SK-N-SH (cell line): ENCODE results near the gene ITPA. TPM values are rescaled to one million over a fixed set of nuclear protein-coding genes. Genes with fewer than 3 reads are reported as not detected.
A peak's percentile ranks its signal among the peaks of the same experiment; 100 is the strongest.

Source experiments
- CTCF ChIA-PET: fragments of 300-600, 350-600 bp; formaldehyde crosslinking; extraction: SDS; loops from one replicate; lab custom pipeline; 2021; lab: Yijun Ruan, JAX
- POLR2A ChIA-PET: fragments of 350-600 bp; sonication (Branson Sonifier 250); formaldehyde crosslinking; extraction: SDS; loops from one replicate; lab custom pipeline; 2020; ENCODE audit warnings: antibody characterized with exemption, inconsistent platforms; lab: Yijun Ruan, JAX
- DNase-seq: peaks from one replicate; pipeline ENCODE4 v3.0.0; 2012
- H2AFZ ChIP-seq: fragments of 200-600 bp; sonication (generic); 2 replicates; pipeline ENCODE4 v1.8.1; 2016; ENCODE audit warnings: antibody characterized with exemption, mild to moderate bottlenecking, low read depth
- H3F3A ChIP-seq: fragments of 200-600 bp; sonication (generic); replicated peaks from 2 replicates; pipeline ENCODE3; 2016; ENCODE audit warnings: antibody characterized with exemption, mild to moderate bottlenecking; ENCODE audit not compliant: insufficient read depth
- H3K27ac ChIP-seq, 2 experiments: fragments of 200-500 bp in 1 of 2; fragments of 200-600 bp in 1 of 2; sonication (Bioruptor generic) in 1 of 2; sonication (generic), shearing (Covaris generic) in 1 of 2; 2 replicates each; pipeline versions ENCODE4 v1.5.1 to v1.6.1; 2014 to 2016; ENCODE audit warnings: low read depth in 2 of 2, inconsistent platforms in 1 of 2, low read length in 1 of 2, mild to moderate bottlenecking in 1 of 2, mixed read lengths in 1 of 2
- H3K27me3 ChIP-seq: fragments of 200-600 bp; sonication (generic), shearing (Covaris generic); 2 replicates; pipeline ENCODE4 v1.6.1; 2016; ENCODE audit warnings: mixed run types; ENCODE audit not compliant: insufficient read depth
- H3K36me3 ChIP-seq, 2 experiments: fragments of 200-500 bp in 1 of 2; fragments of 200-600 bp in 1 of 2; sonication (Bioruptor generic) in 1 of 2; sonication (generic) in 1 of 2; replicated peaks in 1 of 2; 2 replicates each; pipeline versions ENCODE3 to v1.5.1; 2014 to 2016; ENCODE audit warnings: low read length in 1 of 2, mild to moderate bottlenecking in 1 of 2; ENCODE audit not compliant: insufficient read depth in 2 of 2, control insufficient read depth in 1 of 2
- H3K4me1 ChIP-seq, 2 experiments: fragments of 200-500 bp in 1 of 2; fragments of 200-600 bp in 1 of 2; sonication (Bioruptor generic) in 1 of 2; sonication (generic), shearing (Covaris generic) in 1 of 2; 2 replicates each; pipeline versions ENCODE4 v1.5.1 to v1.6.1; 2014 to 2016; ENCODE audit warnings: low read depth in 1 of 2, low read length in 1 of 2, mixed run types in 1 of 2; ENCODE audit not compliant: insufficient read depth in 2 of 2, control insufficient read depth in 1 of 2
- H3K4me2 ChIP-seq: fragments of 200-600 bp; sonication (generic), shearing (Covaris generic); 2 replicates; pipeline ENCODE4 v1.6.1; 2017; ENCODE audit warnings: mixed run types
- H3K4me3 ChIP-seq, 2 experiments: fragments of 200-500 bp in 1 of 2; fragments of 200-600 bp in 1 of 2; sonication (Bioruptor generic) in 1 of 2; sonication (generic), shearing (Covaris generic) in 1 of 2; 2 replicates each; pipeline versions ENCODE4 v1.5.1 to v1.8.1; 2014 to 2016; ENCODE audit warnings: low read depth in 2 of 2, inconsistent platforms in 1 of 2, low read length in 1 of 2, mild to moderate bottlenecking in 1 of 2, mixed read lengths in 1 of 2, moderate library complexity in 1 of 2
- H3K79me2 ChIP-seq: fragments of 200-600 bp; sonication (generic); 2 replicates; pipeline ENCODE4 v1.8.1; 2017; ENCODE audit warnings: mild to moderate bottlenecking; ENCODE audit not compliant: insufficient read depth
- H3K9ac ChIP-seq: fragments of 200-600 bp; sonication (generic); 2 replicates; pipeline ENCODE4 v1.6.1; 2017; ENCODE audit warnings: mixed run types
- H3K9me2 ChIP-seq: fragments of 200-600 bp; sonication (generic); 2 replicates; pipeline ENCODE4 v1.6.1; 2017; ENCODE audit warnings: mixed run types
- H3K9me3 ChIP-seq: fragments of 200-600 bp; sonication (generic); 2 replicates; pipeline ENCODE4 v1.6.1; 2017; ENCODE audit warnings: mixed run types, mild to moderate bottlenecking, moderate library complexity
- H4K20me1 ChIP-seq: fragments of 200-600 bp; sonication (generic); 2 replicates; pipeline ENCODE4 v1.6.1; 2017; ENCODE audit warnings: mild to moderate bottlenecking, mixed run types; ENCODE audit not compliant: insufficient read depth
- CTCF ChIP-seq: fragments of 200-600 bp; sonication (generic); IDR thresholded peaks from 2 replicates; pipeline ENCODE4 v1.6.1; 2017; ENCODE audit warnings: antibody characterized with exemption, mild to moderate bottlenecking, moderate library complexity
- EZH2phosphoT487 ChIP-seq: fragments of 200-600 bp; sonication (generic); IDR thresholded peaks from 2 replicates; pipeline ENCODE4 v1.6.1; 2017; ENCODE audit warnings: low read depth, mixed run types, mild to moderate bottlenecking, antibody characterized with exemption, moderate library complexity, borderline replicate concordance
- FOSL2 ChIP-seq: IDR thresholded peaks from 2 replicates; pipeline ENCODE4 v1.4.0; 2012; ENCODE audit warnings: low read depth, mild to moderate bottlenecking, moderate library complexity, borderline replicate concordance
- GABPA ChIP-seq: IDR thresholded peaks from 2 replicates; pipeline ENCODE4 v1.4.0; 2012; ENCODE audit warnings: low read depth, mild to moderate bottlenecking
- GATA2 ChIP-seq: sonication (generic); formaldehyde crosslinking; IDR thresholded peaks from 2 replicates; pipeline ENCODE4 v1.5.0; 2020; ENCODE audit warnings: mild to moderate bottlenecking, missing genetic modification reagents
- MEF2A ChIP-seq: IDR thresholded peaks from 2 replicates; pipeline ENCODE4 v1.4.0; 2012; ENCODE audit warnings: low read depth, borderline replicate concordance
- MXI1 ChIP-seq: IDR thresholded peaks from 2 replicates; pipeline ENCODE4 v1.6.1; 2012; ENCODE audit warnings: mild to moderate bottlenecking, low read depth, low read length, improper control_type of control experiment
- NFIC ChIP-seq: IDR thresholded peaks from 2 replicates; pipeline ENCODE4 v1.4.0; 2012; ENCODE audit warnings: borderline replicate concordance
- RCOR1 ChIP-seq: fragments of 150-350 bp; IDR thresholded peaks from 2 replicates; pipeline ENCODE4 v1.6.1; 2017; ENCODE audit warnings: antibody characterized with exemption, low read length
- RXRA ChIP-seq: IDR thresholded peaks from 2 replicates; pipeline ENCODE4 v1.4.0; 2012; ENCODE audit warnings: low read depth, mild to moderate bottlenecking, borderline replicate concordance
- SIN3A ChIP-seq: IDR thresholded peaks from 2 replicates; pipeline ENCODE4 v1.6.1; 2012; ENCODE audit warnings: low read depth, mild to moderate bottlenecking, low read length, moderate library complexity, borderline replicate concordance
- SMC3 ChIP-seq: IDR thresholded peaks from 2 replicates; pipeline ENCODE4 v1.6.1; 2012; ENCODE audit warnings: low read depth, low read length, improper control_type of control experiment
- TEAD4 ChIP-seq: IDR thresholded peaks from 2 replicates; pipeline ENCODE4 v1.4.0; 2012; ENCODE audit warnings: mild to moderate bottlenecking, borderline replicate concordance; ENCODE audit not compliant: insufficient read depth
- USF1 ChIP-seq: IDR thresholded peaks from 2 replicates; pipeline ENCODE4 v1.4.0; 2012; ENCODE audit warnings: low read depth, borderline replicate concordance
- YY1 ChIP-seq: IDR thresholded peaks from 2 replicates; pipeline ENCODE4 v1.4.0; 2012; ENCODE audit warnings: low read depth, mild to moderate bottlenecking
- WGBS: methylation state at CpG from one replicate; pipeline ENCODE4 v1.1.6; 2017; ENCODE audit warnings: low lambda C conversion rate; 5-methylcytosine and 5-hydroxymethylcytosine counted together
- polyA plus RNA-seq, 3 experiments: library from polyadenylated mRNA; depleted of rRNA; stranded (reverse); fragments of >200 nt; gene quantifications; 2 replicates each; pipeline ENCODE4 v1.2.3, GENCODE V29; 2012
- TF ChIP-seq, protein P1 (sequence below): fragments of 150-350 bp; IDR thresholded peaks from 2 replicates; pipeline ENCODE4 v1.6.1; 2016; ENCODE audit warnings: mild to moderate bottlenecking, low read depth, low read length
- TF ChIP-seq, protein P2 (sequence below): fragments of 150-350 bp; IDR thresholded peaks from 2 replicates; pipeline ENCODE4 v1.6.1; 2017; ENCODE audit warnings: antibody characterized with exemption, low read length, low read depth, borderline replicate concordance
- TF ChIP-seq, protein P3 (sequence below): IDR thresholded peaks from 2 replicates; pipeline ENCODE4 v1.4.0; 2012; ENCODE audit warnings: low read depth, borderline replicate concordance

Gene ITPA
- polyA plus RNA-seq, 1 of the 3 experiments (the other 2 are of a cell fraction), result 66.7 TPM

DNA sequence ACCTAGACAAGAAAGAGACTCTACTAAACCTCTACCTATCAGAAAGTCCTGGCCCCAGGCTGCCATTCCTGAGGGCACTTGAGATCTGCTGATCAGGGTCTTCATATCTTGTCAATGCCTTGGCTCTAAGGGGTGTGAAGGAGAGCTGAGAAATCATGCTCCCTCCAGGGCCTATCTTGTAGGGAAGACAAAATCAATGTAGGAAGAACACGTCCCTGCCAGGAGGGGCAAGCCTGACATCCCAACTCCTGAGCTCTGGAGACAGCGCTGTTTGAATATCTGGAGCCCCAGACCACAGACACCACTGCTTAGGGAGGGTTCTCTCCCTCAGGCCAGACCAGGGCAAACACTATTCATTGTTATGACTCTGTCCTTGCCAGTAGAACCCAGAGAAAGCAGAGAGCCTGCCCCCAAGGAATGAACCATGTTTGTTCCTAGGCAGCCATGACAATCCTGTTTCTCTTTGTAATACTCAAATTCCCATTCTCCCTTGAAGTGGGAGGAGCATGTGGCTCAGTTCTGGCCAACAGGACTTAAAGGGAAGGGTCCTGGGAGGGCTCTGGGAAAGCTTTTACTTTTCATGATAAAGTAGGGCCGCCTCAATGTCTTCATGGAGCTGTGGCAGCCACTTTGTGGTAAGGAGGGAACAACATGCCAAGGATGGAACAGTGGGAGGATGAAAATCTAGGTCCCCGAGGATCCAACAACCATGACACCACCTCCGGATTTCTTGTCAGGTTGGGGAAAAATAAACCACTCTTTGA is 47.8 kb upstream of the ITPA start (continued):
- TF ChIP-seq, protein P1, sequence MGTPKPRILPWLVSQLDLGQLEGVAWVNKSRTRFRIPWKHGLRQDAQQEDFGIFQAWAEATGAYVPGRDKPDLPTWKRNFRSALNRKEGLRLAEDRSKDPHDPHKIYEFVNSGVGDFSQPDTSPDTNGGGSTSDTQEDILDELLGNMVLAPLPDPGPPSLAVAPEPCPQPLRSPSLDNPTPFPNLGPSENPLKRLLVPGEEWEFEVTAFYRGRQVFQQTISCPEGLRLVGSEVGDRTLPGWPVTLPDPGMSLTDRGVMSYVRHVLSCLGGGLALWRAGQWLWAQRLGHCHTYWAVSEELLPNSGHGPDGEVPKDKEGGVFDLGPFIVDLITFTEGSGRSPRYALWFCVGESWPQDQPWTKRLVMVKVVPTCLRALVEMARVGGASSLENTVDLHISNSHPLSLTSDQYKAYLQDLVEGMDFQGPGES, result no peak
- TF ChIP-seq USF1 (no peak), GABPA (no peak)
- TF ChIP-seq, protein P2, sequence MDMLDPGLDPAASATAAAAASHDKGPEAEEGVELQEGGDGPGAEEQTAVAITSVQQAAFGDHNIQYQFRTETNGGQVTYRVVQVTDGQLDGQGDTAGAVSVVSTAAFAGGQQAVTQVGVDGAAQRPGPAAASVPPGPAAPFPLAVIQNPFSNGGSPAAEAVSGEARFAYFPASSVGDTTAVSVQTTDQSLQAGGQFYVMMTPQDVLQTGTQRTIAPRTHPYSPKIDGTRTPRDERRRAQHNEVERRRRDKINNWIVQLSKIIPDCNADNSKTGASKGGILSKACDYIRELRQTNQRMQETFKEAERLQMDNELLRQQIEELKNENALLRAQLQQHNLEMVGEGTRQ, result no peak

- Histone ChIP-seq H3K4me3 (no peak overlapping the region), H4K20me1 (peaks cover 25% of the 10 kb centered on the region), H3K79me2 (peaks cover 30% of the 10 kb centered on the region), H3K4me2 (no peak overlapping the region), H3K36me3 (no peaks in the 10 kb centered on the region), H3K4me1 (peaks cover 5 to 14% of the 10 kb centered on the region in 2 experiments; a peak in 1 of 4 replicates), H3F3A (peaks cover 11% of the 10 kb centered on the region), H3K27ac (no peak overlapping the region; a peak in 1 of 4 replicates), H3K9me2 (no peaks in the 10 kb centered on the region), H3K9ac (no peak overlapping the region), H3K27me3 (no peaks in the 10 kb centered on the region), H2AFZ (no peak overlapping the region), H3K9me3 (no peaks in the 10 kb centered on the region)
- WGBS, result 32% methylated on average over 11 of the region's 11 CpGs
- ChIA-PET CTCF (interaction anchor here (0.9 to 1.2 kb wide), 2 partner anchors 10 to 154 kb away, joined by 3 read pairs; no protein-coding TSS in a partner anchor), POLR2A (no interaction called here)
- DNase-seq, result peak; percentile 36
- no peak for TF ChIP-seq NFIC
- no peak for TF ChIP-seq MEF2A
- no peak for TF ChIP-seq SIN3A
- TF ChIP-seq, protein P3, sequence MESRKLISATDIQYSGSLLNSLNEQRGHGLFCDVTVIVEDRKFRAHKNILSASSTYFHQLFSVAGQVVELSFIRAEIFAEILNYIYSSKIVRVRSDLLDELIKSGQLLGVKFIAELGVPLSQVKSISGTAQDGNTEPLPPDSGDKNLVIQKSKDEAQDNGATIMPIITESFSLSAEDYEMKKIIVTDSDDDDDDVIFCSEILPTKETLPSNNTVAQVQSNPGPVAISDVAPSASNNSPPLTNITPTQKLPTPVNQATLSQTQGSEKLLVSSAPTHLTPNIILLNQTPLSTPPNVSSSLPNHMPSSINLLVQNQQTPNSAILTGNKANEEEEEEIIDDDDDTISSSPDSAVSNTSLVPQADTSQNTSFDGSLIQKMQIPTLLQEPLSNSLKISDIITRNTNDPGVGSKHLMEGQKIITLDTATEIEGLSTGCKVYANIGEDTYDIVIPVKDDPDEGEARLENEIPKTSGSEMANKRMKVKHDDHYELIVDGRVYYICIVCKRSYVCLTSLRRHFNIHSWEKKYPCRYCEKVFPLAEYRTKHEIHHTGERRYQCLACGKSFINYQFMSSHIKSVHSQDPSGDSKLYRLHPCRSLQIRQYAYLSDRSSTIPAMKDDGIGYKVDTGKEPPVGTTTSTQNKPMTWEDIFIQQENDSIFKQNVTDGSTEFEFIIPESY, result no peak
- no peak for TF ChIP-seq RXRA
- TF ChIP-seq TEAD4, result no peak
- no peak for TF ChIP-seq EZH2phosphoT487
- TF ChIP-seq GABPA, result no peak
- TF ChIP-seq YY1, result no peak
- no peak for TF ChIP-seq SMC3
- TF ChIP-seq FOSL2, result no peak
- TF ChIP-seq GATA2 (CRISPR knock-in tag), result no peak
- no peak for TF ChIP-seq MXI1
- TF ChIP-seq RCOR1, result no peak
- TF ChIP-seq CTCF, result no peak
These were observed 47.2 kb upstream of the ITPA start for GRCh38 chr20:3162080-3162611.
